IPS DF 4.7 (cell line): ENCODE results near the gene RNF167.

Experiments
- DNase-seq: peaks from one replicate; pipeline ENCODE4 v3.0.0-alpha.2; 2013; ENCODE audit warnings: low spot score; ENCODE audit errors: extremely low read depth

The RNF167 gene

DNA sequence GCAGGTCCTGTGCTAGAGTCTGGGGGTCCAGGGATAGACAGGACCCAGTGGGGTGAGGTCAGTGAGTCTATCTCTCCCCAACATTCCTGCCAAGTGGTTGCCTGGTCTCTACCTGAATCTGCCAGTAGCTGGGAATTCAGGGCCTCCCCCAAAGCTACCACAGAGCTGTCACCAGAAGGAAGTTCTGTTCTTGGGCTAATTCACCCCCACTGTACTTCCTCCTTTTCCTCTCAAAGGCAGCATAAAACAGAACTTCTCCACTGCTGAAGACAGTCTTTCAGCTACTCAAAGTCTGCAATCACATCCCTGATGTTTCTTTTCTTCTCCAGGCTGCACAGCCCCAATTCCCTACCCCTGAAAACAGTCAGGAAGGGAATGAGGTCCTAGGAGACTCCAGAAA lies 38.7 kb downstream of the RNF167 start:
- DNase-seq = no peak

DNA sequence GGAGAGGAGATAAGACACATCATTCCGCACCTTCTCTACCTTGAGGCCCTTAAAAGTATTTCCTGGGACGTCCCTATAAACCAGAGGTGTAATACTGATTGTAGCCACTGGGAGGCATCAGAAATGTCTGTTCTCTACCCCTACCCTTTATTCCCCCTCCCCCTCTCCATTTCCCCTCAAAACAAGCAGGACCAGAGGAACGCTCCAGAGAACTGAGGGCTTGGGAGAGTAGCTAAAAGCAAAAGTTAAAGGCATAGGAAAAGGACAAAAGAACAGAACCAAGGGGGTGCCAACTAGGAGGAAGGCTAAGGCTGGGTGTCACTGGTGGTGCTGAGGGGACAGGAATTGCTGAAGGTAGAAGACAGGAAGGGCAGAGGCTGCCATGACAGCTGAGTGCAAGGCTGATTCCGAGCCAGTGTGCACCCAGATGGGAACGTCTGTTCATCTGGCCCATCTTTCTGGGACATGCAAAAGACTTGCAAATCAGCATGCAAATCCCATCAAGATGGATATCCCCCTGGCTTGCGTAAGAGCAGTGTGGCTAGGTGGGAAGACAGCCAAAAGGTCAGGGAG lies 40.7 kb downstream of the RNF167 start:
- DNase-seq = no peak

- no peak for DNase-seq
Measured at GRCh38 chr17:4982305-4982704, 42.2 kb downstream of the RNF167 start.

DNA sequence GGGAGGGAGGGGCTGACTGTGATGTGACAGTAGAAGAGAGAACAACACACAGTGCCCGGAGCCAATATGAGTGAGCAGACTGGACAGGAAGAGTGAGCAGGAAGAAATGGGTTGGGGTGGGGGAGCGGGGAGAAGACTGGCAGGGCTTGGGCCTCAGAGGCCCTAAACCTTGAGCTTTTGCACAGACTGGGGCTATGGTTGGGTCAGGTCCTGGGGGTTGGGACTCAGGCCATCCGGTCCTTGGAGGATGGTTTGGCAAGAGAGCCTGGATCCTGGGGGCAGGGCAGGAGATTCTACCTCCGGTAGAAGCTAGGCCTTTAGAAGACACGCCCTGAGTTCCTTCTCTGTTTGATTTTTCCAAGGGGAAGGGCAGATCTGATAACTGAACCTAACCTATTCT lies 46.3 kb downstream of the RNF167 start:
- DNase-seq = no peak

- no peak for DNase-seq
Measured at GRCh38 chr17:4986951-4987766, 47.1 kb downstream of the RNF167 start, which contains the start of gene CAMTA2. TSS of gene CAMTA2 (minus strand) at chr17:4987675. CDS start at chr17:4986222, 1,453 bp downstream.

- DNase-seq = no peak
Measured at GRCh38 chr17:4987767-4988567, 47.9 kb downstream of the RNF167 start.

GRCh38 chr17:4994081-4994595 lies 54.1 kb downstream of the RNF167 start:
- DNase-seq = no peak
